ENCODE data around the gene GPX4. TPM values are rescaled to one million over a fixed set of nuclear protein-coding genes. Genes with fewer than 3 reads are reported as not detected.

The GPX4 gene
- total and polyA plus RNA-seq, 12 donors = 244 to 487 (median 316) TPM

DNA sequence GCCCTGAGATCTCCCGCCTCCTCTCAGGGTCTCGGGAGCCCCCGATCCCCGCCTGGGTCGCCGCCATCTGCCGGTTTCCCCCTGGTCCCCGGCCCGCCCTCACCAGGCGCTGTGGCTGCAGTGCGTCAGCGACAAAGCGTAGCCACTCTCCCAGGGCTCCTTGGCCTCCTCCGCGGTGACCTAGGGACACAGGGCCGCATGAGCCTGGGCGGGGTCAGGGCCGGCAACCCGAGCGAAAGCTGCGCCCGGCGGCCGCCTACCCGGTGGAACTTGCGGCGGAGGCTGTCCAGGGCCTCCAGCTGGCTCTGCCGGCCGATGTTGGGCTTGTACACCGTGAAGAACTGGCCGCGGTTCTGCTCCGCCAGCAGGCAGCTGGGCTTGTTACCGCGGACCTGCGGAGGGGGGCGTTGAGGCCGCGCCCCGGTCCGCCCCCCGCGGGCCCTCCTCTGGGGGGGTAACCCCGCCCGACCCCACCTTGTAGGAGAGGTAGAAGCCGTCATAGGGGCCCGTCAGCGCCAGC, 5.3 kb downstream of the GPX4 start:
- ATAC-seq = no peak
- TF ChIP-seq, protein P1, sequence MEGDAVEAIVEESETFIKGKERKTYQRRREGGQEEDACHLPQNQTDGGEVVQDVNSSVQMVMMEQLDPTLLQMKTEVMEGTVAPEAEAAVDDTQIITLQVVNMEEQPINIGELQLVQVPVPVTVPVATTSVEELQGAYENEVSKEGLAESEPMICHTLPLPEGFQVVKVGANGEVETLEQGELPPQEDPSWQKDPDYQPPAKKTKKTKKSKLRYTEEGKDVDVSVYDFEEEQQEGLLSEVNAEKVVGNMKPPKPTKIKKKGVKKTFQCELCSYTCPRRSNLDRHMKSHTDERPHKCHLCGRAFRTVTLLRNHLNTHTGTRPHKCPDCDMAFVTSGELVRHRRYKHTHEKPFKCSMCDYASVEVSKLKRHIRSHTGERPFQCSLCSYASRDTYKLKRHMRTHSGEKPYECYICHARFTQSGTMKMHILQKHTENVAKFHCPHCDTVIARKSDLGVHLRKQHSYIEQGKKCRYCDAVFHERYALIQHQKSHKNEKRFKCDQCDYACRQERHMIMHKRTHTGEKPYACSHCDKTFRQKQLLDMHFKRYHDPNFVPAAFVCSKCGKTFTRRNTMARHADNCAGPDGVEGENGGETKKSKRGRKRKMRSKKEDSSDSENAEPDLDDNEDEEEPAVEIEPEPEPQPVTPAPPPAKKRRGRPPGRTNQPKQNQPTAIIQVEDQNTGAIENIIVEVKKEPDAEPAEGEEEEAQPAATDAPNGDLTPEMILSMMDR (IDR thresholded peaks at IDR 0.05) = no peak
- Histone ChIP-seq H3K4me3 (peak overlapping the region in 1 of 10 donors; percentile 38), H3K27me3 (no peaks in the 10 kb centered on the region), H3K4me1 (peaks cover 22 to 60% (median 37%) of the 10 kb centered on the region in 9 donors), H3K36me3 (peaks cover 0 to 80% (median 31%) of the 10 kb centered on the region in 9 donors), H3K27ac (peak overlapping the region in 1 of 10 donors; percentile 72), H3K9me3 (no peaks in the 10 kb centered on the region)
- intact Hi-C loops (cut with DNase I) = loop anchor here in 1 of 10 donors (2.0 kb wide), 1 partner anchor 40 kb away; no protein-coding TSS in a partner anchor
- 90 to 91% methylated on average over 45 to 48 of the region's 48 CpGs for WGBS, 2 donors
- DNase-seq = no peak

DNA sequence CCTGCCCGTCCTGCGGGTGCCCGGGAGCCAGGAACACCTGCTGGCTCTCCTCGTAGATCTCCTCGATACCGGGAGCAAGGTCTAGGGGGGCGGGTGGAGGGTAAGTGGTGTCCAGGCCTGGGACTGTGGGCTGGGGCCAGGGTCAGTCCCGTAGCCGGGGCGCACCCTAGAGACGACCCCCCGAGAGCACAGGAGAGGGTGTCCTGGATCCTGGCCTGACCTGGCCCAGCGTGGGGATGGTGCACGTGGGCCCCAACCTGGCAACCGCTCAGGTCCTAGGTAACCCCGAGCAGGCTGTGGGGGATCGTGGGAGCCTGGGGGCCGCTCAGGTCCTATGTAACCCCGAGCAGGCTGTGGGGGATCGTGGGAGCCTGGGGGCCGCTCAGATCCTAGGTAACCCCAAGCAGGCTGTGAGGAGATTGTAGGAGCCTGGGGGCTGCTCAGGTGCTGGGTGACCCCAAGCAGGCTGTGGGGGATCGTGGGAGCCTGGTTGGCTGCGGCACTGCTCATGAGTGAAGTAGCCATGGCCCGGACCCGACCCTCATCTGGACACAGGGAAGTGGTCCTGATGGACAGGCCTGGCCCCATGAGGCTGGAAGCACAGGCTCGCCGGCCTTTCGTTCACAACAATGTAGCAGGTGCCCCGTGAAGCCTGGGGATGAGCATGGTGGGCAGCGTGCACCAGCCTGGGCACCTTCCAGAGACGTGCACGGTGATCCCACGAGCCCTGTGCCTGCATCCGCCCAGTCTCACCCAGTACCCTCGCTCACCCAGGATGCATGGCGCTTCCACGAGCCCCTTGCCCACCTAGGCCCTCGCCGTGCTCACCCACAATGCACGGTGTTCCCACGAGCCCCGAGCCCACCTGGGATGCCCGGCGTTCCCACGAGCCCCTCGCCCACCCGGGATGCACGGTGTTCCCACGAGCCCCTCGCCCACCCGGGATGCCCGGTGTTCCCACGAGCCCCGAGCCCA, 6.2 kb downstream of the GPX4 start:
- Histone ChIP-seq H3K9me3 (no peaks in the 10 kb centered on the region), H3K36me3 (peaks cover 0 to 89% (median 31%) of the 10 kb centered on the region in 9 donors), H3K27me3 (no peaks in the 10 kb centered on the region), H3K4me1 (peaks cover 21 to 58% (median 36%) of the 10 kb centered on the region in 9 donors), H3K4me3 (no peak overlapping the region), H3K27ac (no peak overlapping the region)
- ATAC-seq = no peak
- 94% methylated on average over 54 of the region's 54 CpGs for WGBS, 2 donors
- DNase-seq = no peak
- TF ChIP-seq, protein P1 (IDR thresholded peaks at IDR 0.05) = no peak
- intact Hi-C loops (cut with DNase I) = loop anchor here in 9 of 10 donors (2.0 to 5.0 kb wide), 3 partner anchors 39 to 82 kb away; partner anchors contain the start of gene SBNO2 (in 1 of the 9)

DNA sequence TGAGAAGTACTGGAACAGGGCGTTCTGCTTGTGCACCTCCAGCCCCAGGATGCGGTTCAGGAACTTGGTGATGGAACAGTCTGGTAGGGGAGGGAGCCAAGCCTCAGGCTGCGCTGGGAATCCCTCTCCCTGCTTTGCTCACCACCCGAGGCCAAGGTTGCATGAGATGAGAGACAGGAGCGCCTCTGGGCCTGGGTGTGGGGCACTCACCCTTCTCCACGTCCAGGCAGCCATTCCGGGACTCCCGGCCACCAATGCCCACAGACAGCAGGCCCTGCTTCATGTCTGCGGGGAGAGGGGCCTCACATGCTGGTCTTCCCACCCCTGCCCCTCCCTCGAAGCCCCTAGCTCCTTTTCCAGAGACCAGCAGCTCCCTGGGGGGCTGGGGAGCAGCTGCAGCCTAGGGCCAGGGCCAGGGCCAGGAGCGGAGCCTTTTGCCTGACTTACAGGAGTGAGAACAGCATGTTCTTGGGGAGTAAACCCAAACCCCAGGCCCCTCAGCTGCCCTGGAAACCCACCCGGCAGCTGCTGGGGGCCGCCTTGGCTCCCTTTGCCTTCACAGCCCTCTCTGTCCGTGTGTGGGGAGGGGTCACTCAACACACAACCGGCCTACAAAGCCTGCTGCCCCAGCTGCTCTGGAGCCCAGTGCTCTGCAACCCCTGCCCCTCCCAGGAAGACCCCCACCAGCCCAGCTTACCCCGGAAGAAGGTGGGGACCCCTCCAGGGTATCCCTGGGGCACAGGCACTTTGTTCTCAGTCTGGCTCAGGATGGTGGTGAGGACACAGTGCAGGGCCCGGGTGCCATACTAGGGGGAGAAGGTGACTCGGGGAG, 7.2 kb downstream of the GPX4 start:
- 78 to 84% methylated on average over 18 of the region's 18 CpGs for WGBS, 2 donors
- no peak for DNase-seq

More for the DNA sequence above, 7.2 kb downstream of the GPX4 start:
- no peaks in the 10 kb centered on the region for H3K9me3 ChIP-seq
- TF ChIP-seq, protein P1 (IDR thresholded peaks at IDR 0.05) = no peak
- H3K27ac ChIP-seq = peak overlapping the region in 6 of 10 donors; percentile 1 to 40 (median 14)
- H3K4me1 ChIP-seq = peaks cover 15 to 48% (median 29%) of the 10 kb centered on the region in 9 donors
- no peaks in the 10 kb centered on the region for H3K27me3 ChIP-seq
- ATAC-seq = no peak
- peaks cover 0 to 99% (median 31%) of the 10 kb centered on the region in 9 donors for H3K36me3 ChIP-seq
- intact Hi-C loops (cut with DNase I) = loop anchor here in 9 of 10 donors (5.0 kb wide), 2 partner anchors 61 to 81 kb away; partner anchors contain the start of gene SBNO2 (in 1 of the 9)
- H3K4me3 ChIP-seq = no peak overlapping the region

All from heart right ventricle (tissue), 16 donors.